HEK293 (cell line): ENCODE data around the gene ZYX.

ENCODE experiments used
- CTCF ChIP-seq: fragments of 450-650 bp; formaldehyde crosslinking; IDR thresholded peaks from 2 replicates; pipeline ENCODE4 v1.5.1; 2016; ENCODE audit warnings: missing biosample characterization, missing genetic modification characterization
- MEIS1 ChIP-seq: sonication (generic); formaldehyde crosslinking; IDR thresholded peaks from 2 replicates; pipeline ENCODE4 v1.8.1; 2022; ENCODE audit warnings: missing genetic modification reagents, mild to moderate bottlenecking, borderline replicate concordance
- SP3 ChIP-seq: fragments of 450-650 bp; formaldehyde crosslinking; IDR thresholded peaks from 2 replicates; pipeline ENCODE4 v1.5.1; 2016; ENCODE audit warnings: missing biosample characterization, missing genetic modification characterization
- ZBTB26 ChIP-seq: fragments of 450-650 bp; formaldehyde crosslinking; optimal IDR thresholded peaks from 2 replicates; pipeline ENCODE3; 2016; ENCODE audit warnings: missing biosample characterization, mild to moderate bottlenecking, missing genetic modification characterization
- ZNF146 ChIP-seq: fragments of 450-650 bp; formaldehyde crosslinking; IDR thresholded peaks from 2 replicates; pipeline ENCODE4 v1.5.1; 2016; ENCODE audit warnings: missing biosample characterization, missing genetic modification characterization
- ZNF433 ChIP-seq: fragments of 450-650 bp; formaldehyde crosslinking; IDR thresholded peaks from 2 replicates; pipeline ENCODE4 v1.5.1; 2016; ENCODE audit warnings: missing biosample characterization, missing genetic modification characterization, low read depth
- ZNF473 ChIP-seq: fragments of 450-650 bp; formaldehyde crosslinking; IDR thresholded peaks from 2 replicates; pipeline ENCODE4 v1.5.1; 2017; ENCODE audit warnings: missing biosample characterization, missing genetic modification characterization

- TF ChIP-seq CTCF (tag by site-specific recombination) (no peak), ZBTB26 (no peak), SP3 (tag by site-specific recombination) (no peak), ZNF146 (tag by site-specific recombination) (no peak), ZNF433 (tag by site-specific recombination) (no peak), ZNF473 (tag by site-specific recombination) (no peak), MEIS1 (CRISPR knock-in tag) (no peak)
Measured at GRCh38 chr7:143372070-143372469, 9.1 kb upstream of the ZYX start.
